Measurements from ENCODE around the gene TMEM19.

Gene TMEM19

GRCh38 chr12:71730936-71731335 is 45.1 kb downstream of the TMEM19 start:
- TF ChIP-seq CTCF (IDR thresholded peaks at IDR 0.05; ENCODE audit: extremely low read depth, missing control alignments), result no peak
- no peak for DNase-seq (ENCODE audit: low spot score)

- DNase-seq (ENCODE audit: low spot score), result no peak
- no peak for TF ChIP-seq CTCF (IDR thresholded peaks at IDR 0.05; ENCODE audit: extremely low read depth, missing control alignments)
Measured at GRCh38 chr12:71731439-71732356, 45.8 kb downstream of the TMEM19 start.

- TF ChIP-seq CTCF (IDR thresholded peaks at IDR 0.05; ENCODE audit: extremely low read depth, missing control alignments), result no peak
- no peak for DNase-seq (ENCODE audit: low spot score)
Measured at GRCh38 chr12:71732357-71732712, 46.5 kb downstream of the TMEM19 start.

- DNase-seq (ENCODE audit: low spot score), result no peak
- TF ChIP-seq CTCF (IDR thresholded peaks at IDR 0.05; ENCODE audit: extremely low read depth, missing control alignments), result no peak
Measured at GRCh38 chr12:71737197-71737596, 51.3 kb downstream of the TMEM19 start.

GRCh38 chr12:71742998-71743397 is 57.1 kb downstream of the TMEM19 start:
- no peak for TF ChIP-seq CTCF (IDR thresholded peaks at IDR 0.05; ENCODE audit: extremely low read depth, missing control alignments)

GRCh38 chr12:71744522-71745300 is 58.8 kb downstream of the TMEM19 start:
- TF ChIP-seq CTCF (IDR thresholded peaks at IDR 0.05; ENCODE audit: extremely low read depth, missing control alignments), result no peak
- no peak for DNase-seq (ENCODE audit: low spot score)

More at GRCh38 chr12:71742998-71743397, 57.1 kb downstream of the TMEM19 start:
- DNase-seq (ENCODE audit: low spot score), result no peak
